ENCODE measurements around the gene PRDM16. TPM values are rescaled to one million over a fixed set of nuclear protein-coding genes. Genes with fewer than 3 reads are reported as not detected.

PRDM16 gene
- polyA plus RNA-seq, 1 experiment: 0.06 TPM

DNA sequence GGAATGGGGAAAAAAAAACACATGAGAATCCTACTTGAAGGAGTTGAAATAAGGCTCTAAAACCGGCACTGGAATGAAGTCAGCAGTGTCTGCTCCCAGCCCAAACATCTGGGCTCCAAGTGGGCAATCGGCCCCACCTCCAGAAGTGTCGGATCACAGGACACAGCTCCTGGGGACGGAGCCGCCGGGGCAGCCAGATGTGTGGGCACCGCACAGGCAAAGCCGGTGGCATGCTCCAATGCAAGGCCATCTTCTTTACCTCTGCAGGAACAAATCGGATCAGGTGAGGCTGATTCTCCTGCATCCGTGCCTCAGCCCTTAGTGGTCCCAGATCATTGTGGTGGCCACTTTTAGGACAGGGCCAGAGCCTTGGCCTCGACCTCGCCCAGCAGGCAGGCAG lies 156.7 kb downstream of the PRDM16 start:
- no peak overlapping the region for H3K4me3 ChIP-seq (ENCODE audit: low read depth, low read length)
- ChIA-PET POLR2A (no interaction called here), CTCF (no interaction called here)
- H3K9me3 ChIP-seq (ENCODE audit: control insufficient read depth, insufficient read depth, low read length): no peaks in the 10 kb centered on the region; the same call in 1 of the 2 replicates
- DNase-seq (ENCODE audit: low read depth, low spot score): no peak
- H3K27me3 ChIP-seq (ENCODE audit: control insufficient read depth, insufficient read depth, low read length): peaks cover 6% of the 10 kb centered on the region
- no peak overlapping the region for H3K27ac ChIP-seq (ENCODE audit: low read depth, low read length)
- TF ChIP-seq, protein P1, sequence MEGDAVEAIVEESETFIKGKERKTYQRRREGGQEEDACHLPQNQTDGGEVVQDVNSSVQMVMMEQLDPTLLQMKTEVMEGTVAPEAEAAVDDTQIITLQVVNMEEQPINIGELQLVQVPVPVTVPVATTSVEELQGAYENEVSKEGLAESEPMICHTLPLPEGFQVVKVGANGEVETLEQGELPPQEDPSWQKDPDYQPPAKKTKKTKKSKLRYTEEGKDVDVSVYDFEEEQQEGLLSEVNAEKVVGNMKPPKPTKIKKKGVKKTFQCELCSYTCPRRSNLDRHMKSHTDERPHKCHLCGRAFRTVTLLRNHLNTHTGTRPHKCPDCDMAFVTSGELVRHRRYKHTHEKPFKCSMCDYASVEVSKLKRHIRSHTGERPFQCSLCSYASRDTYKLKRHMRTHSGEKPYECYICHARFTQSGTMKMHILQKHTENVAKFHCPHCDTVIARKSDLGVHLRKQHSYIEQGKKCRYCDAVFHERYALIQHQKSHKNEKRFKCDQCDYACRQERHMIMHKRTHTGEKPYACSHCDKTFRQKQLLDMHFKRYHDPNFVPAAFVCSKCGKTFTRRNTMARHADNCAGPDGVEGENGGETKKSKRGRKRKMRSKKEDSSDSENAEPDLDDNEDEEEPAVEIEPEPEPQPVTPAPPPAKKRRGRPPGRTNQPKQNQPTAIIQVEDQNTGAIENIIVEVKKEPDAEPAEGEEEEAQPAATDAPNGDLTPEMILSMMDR (IDR thresholded peaks at IDR 0.05; ENCODE audit: low read depth, low read length): no peak

- Histone ChIP-seq H3K27me3 (ENCODE audit: control insufficient read depth, insufficient read depth, low read length) (peaks cover 6% of the 10 kb centered on the region), H3K27ac (ENCODE audit: low read depth, low read length) (no peak overlapping the region), H3K9me3 (ENCODE audit: control insufficient read depth, insufficient read depth, low read length) (no peaks in the 10 kb centered on the region; the same call in 1 of the 2 replicates), H3K4me3 (ENCODE audit: low read depth, low read length) (no peak overlapping the region)
- POLR2A ChIA-PET: no interaction called here
- TF ChIP-seq, protein P1 (IDR thresholded peaks at IDR 0.05; ENCODE audit: low read depth, low read length): no peak
- no peak for DNase-seq (ENCODE audit: low read depth, low spot score)
- CTCF ChIA-PET: no interaction called here
These were observed 157.2 kb downstream of the PRDM16 start for GRCh38 chr1:3226191-3226590.

GRCh38 chr1:3226701-3227350 lies 157.8 kb downstream of the PRDM16 start:
- no peak for DNase-seq (ENCODE audit: low read depth, low spot score)
- no peak overlapping the region for H3K27ac ChIP-seq (ENCODE audit: low read depth, low read length)
- H3K4me3 ChIP-seq (ENCODE audit: low read depth, low read length): no peak overlapping the region
- H3K9me3 ChIP-seq (ENCODE audit: control insufficient read depth, insufficient read depth, low read length): no peaks in the 10 kb centered on the region; the same call in 1 of the 2 replicates
- POLR2A ChIA-PET: no interaction called here
- CTCF ChIA-PET: no interaction called here
- peaks cover 6% of the 10 kb centered on the region for H3K27me3 ChIP-seq (ENCODE audit: control insufficient read depth, insufficient read depth, low read length)
- TF ChIP-seq, protein P1 (IDR thresholded peaks at IDR 0.05; ENCODE audit: low read depth, low read length): no peak

DNA sequence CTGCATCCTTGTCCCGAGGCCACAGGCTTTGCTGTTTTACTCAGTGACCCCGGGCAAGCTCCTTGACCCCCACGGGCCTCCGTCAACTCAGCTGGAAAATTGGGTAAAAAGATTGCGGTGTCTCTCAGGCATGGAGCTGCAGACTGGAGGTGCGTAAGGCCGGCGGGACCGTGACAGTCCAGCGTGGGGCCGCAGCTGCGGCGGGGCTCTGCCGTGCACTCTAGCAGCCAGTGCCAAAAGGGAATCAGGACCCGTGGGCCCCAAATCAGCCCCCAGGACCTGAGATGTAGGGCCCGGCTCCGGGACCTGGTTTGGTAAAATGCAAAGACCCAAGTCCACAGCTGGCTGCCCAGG lies 158.3 kb downstream of the PRDM16 start:
- no peak overlapping the region for H3K4me3 ChIP-seq (ENCODE audit: low read depth, low read length)
- DNase-seq (ENCODE audit: low read depth, low spot score): no peak
- TF ChIP-seq, protein P1 (IDR thresholded peaks at IDR 0.05; ENCODE audit: low read depth, low read length): no peak
- H3K27ac ChIP-seq (ENCODE audit: low read depth, low read length): no peak overlapping the region
- POLR2A ChIA-PET: no interaction called here
- no peaks in the 10 kb centered on the region; the same call in 1 of the 2 replicates for H3K9me3 ChIP-seq (ENCODE audit: control insufficient read depth, insufficient read depth, low read length)
- CTCF ChIA-PET: no interaction called here
- peaks cover 6% of the 10 kb centered on the region for H3K27me3 ChIP-seq (ENCODE audit: control insufficient read depth, insufficient read depth, low read length)

- POLR2A ChIA-PET: no interaction called here
- DNase-seq (ENCODE audit: low read depth, low spot score): no peak
These were observed 158.9 kb downstream of the PRDM16 start for GRCh38 chr1:3227893-3228292.

More at GRCh38 chr1:3227893-3228292, 158.9 kb downstream of the PRDM16 start:
- Histone ChIP-seq H3K4me3 (ENCODE audit: low read depth, low read length) (no peak overlapping the region), H3K9me3 (ENCODE audit: control insufficient read depth, insufficient read depth, low read length) (no peaks in the 10 kb centered on the region; the same call in 1 of the 2 replicates), H3K27ac (ENCODE audit: low read depth, low read length) (no peak overlapping the region), H3K27me3 (ENCODE audit: control insufficient read depth, insufficient read depth, low read length) (peaks cover 6% of the 10 kb centered on the region)
- TF ChIP-seq, protein P1 (IDR thresholded peaks at IDR 0.05; ENCODE audit: low read depth, low read length): no peak
- CTCF ChIA-PET: no interaction called here

Measured in AG04450 (cell line).